K562 (cell line): ENCODE measurements around the gene PRPF8. TPM values are rescaled to one million over a fixed set of nuclear protein-coding genes. Genes with fewer than 3 reads are reported as not detected.

Experiments
- CAMTA2 ChIP-seq: fragments of 250-450 bp; sonication (Bioruptor Pico); conservative IDR thresholded peaks from 2 replicates; pipeline ENCODE4 v1.5.1; 2022
- DNMT1 ChIP-seq: fragments of 450-650 bp; IDR thresholded peaks from 2 replicates; pipeline ENCODE4 v1.6.1; 2016; ENCODE audit warnings: antibody characterized with exemption, mild to moderate bottlenecking
- E2F5 ChIP-seq: sonication (generic); formaldehyde crosslinking; IDR thresholded peaks from 2 replicates; pipeline ENCODE4 v1.8.0; 2022; ENCODE audit warnings: mild to moderate bottlenecking, missing genetic modification reagents
- E2F8 ChIP-seq: fragments of 450-650 bp; IDR thresholded peaks from 2 replicates; pipeline ENCODE4 v1.7.1; 2018; ENCODE audit warnings: mild to moderate bottlenecking, low read depth; ENCODE audit not compliant: partially characterized antibody
- EP400 ChIP-seq: fragments of 450-650 bp; IDR thresholded peaks from 2 replicates; pipeline ENCODE4 v1.6.1; 2017; ENCODE audit warnings: antibody characterized with exemption, mild to moderate bottlenecking, moderate library complexity
- HMBOX1 ChIP-seq: sonication (generic); IDR thresholded peaks from 2 replicates; pipeline ENCODE4 v1.6.1; 2016
- MCM5 ChIP-seq: fragments of 450-650 bp; IDR thresholded peaks from 2 replicates; pipeline ENCODE4 v1.6.1; 2016; ENCODE audit warnings: low read depth
- MYC ChIP-seq, 2 experiments: fragments of 250-450 bp in 1 of 2; sonication (Bioruptor Pico) in 1 of 2; IDR thresholded peaks; 2 replicates each; pipeline versions ENCODE4 v1.5.1 to v1.6.1; 2012 to 2021; ENCODE audit warnings: low read depth in 2 of 2, borderline replicate concordance in 1 of 2, improper control_type of control experiment in 1 of 2, low read length in 1 of 2, mild to moderate bottlenecking in 1 of 2, moderate library complexity in 1 of 2
- PCBP2 ChIP-seq: fragments of 200-400 bp; formaldehyde crosslinking; IDR thresholded peaks from 2 replicates; pipeline ENCODE4 v1.6.1; 2018; ENCODE audit warnings: low read length, low read depth, mild to moderate bottlenecking, moderate library complexity; ENCODE audit not compliant: poor library complexity, severe bottlenecking
- PHB2 ChIP-seq: fragments of 450-650 bp; IDR thresholded peaks from 2 replicates; pipeline ENCODE4 v1.6.1; 2017; ENCODE audit warnings: low read depth
- PHF21A ChIP-seq: fragments of 450-650 bp; IDR thresholded peaks from 2 replicates; pipeline ENCODE4 v1.6.1; 2017; ENCODE audit warnings: low read depth, borderline replicate concordance
- RHOXF2B ChIP-seq: fragments of 250-450 bp; sonication (Bioruptor Pico); conservative IDR thresholded peaks from 2 replicates; pipeline ENCODE4 v1.5.1; 2021
- SMARCE1 ChIP-seq: fragments of 450-650 bp; IDR thresholded peaks from 2 replicates; pipeline ENCODE4 v1.7.1; 2016; ENCODE audit warnings: mild to moderate bottlenecking
- SRSF3 ChIP-seq: fragments of 200-400 bp; formaldehyde crosslinking; IDR thresholded peaks from 2 replicates; pipeline ENCODE4 v1.6.1; 2016; ENCODE audit warnings: mild to moderate bottlenecking, low read length, moderate library complexity; ENCODE audit not compliant: insufficient read depth
- TCF7 ChIP-seq: sonication (generic); IDR thresholded peaks from 2 replicates; pipeline ENCODE4 v1.6.1; 2016; ENCODE audit warnings: antibody characterized with exemption, borderline replicate concordance
- ZNF124 ChIP-seq: sonication (generic); formaldehyde crosslinking; IDR thresholded peaks from 2 replicates; pipeline ENCODE4 v1.8.1; 2022; ENCODE audit warnings: missing genetic modification reagents
- ZNF586 ChIP-seq: fragments of 450-650 bp; formaldehyde crosslinking; conservative IDR thresholded peaks from 2 replicates; pipeline ENCODE4 v1.4.0; 2020; ENCODE audit warnings: mild to moderate bottlenecking, moderate library complexity
- ZNF76 ChIP-seq: fragments of 250-450 bp; sonication (Bioruptor Pico); IDR thresholded peaks from 2 replicates; pipeline ENCODE4 v1.4.0; 2020; ENCODE audit warnings: mild to moderate bottlenecking, moderate library complexity, borderline replicate concordance
- polyA plus RNA-seq, 8 experiments: library from polyadenylated mRNA; depleted of rRNA in 4 of 8; stranded (reverse) in 5 of 8; unstranded in 3 of 8; fragments of >200 nt; fragmentation: Nextera tagmentation in 2 of 8; fragmentation: Illumina TruSeq in 1 of 8; extraction: Ambion mirVana in 2 of 8; extraction: Trizol in 1 of 8; gene quantifications; 2 replicates each; pipeline versions ENCODE4 v1.2.1 to v1.2.3, GENCODE V29; 2011 to 2014; ENCODE audit warnings: inconsistent platforms in 1 of 8, missing spikeins in 1 of 8
- total RNA-seq, 7 experiments: library from RNA; depleted of rRNA in 6 of 7; stranded (reverse); fragments of >200 nt in 6 of 7; fragmentation: Illumina TruSeq in 2 of 7; extraction: Trizol in 2 of 7; gene quantifications; 2 replicates each; pipeline versions ENCODE4 v1.2.1 to v1.2.3, GENCODE V29; 2011 to 2021; ENCODE audit warnings: low replicate concordance in 1 of 7
- TF ChIP-seq, protein P1 (sequence below): conservative IDR thresholded peaks from 2 replicates; pipeline ENCODE4 v1.6.1; 2011; ENCODE audit warnings: low read depth, mild to moderate bottlenecking, low read length; ENCODE audit not compliant: control insufficient read depth
- TF ChIP-seq, protein P2 (sequence below): fragments of 250-450 bp; sonication (Bioruptor Pico); IDR thresholded peaks from 2 replicates; pipeline ENCODE4 v1.8.0; 2021; ENCODE audit warnings: moderate library complexity, mild to moderate bottlenecking, inconsistent platforms

The PRPF8 gene
- total and polyA plus RNA-seq, 9 of the 15 experiments (the other 6 are each of a cell fraction or from before 2014, with no cell fraction given) = 64.3 to 294 (median 85.9) TPM

DNA sequence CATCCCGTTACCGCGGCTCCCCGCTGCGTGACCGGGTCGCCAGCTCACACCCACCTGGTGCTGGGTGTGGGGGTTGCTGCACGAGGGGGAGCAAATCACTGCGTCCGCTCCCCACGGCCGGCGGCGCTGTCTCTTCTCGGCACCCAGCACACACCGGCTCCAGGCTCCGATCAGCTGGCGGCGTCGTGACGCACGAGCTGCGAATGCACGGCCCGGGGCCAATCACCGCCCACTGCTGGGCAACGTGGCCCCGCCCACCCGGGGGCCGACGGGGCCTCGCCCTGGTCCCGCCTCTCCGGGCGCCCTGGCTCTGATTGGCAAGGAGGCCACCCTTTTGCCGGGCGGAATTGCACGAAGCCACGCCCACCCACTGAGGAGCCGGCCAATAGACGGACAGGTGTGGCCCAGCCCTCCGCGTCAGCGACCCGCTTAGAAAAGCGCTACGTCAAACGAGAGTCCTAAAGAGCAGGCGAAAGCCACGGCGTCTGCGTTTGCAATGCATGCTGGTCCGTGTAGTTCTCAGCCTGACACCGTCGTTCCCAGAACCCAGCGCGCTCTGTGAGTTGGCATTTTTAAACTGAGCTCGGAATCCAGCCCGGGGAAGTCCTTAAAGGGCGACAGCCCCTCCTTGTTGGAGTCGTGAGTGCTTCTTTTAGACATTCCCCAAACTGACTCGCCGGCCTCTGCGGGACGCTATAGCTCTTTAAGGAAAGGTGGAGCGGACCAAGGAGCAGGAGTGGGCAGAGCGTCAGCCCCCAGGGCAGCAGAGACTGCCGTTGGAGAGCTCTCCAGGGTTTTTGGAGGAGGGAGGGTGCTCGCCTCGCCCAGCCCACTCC, 31.6 kb upstream of the PRPF8 start (continued):
- no peak for TF ChIP-seq ZNF76 (CRISPR knock-in tag)
- 0 out of 2 replicates have a peak, but pooled peaks have one; percentile 56 for TF ChIP-seq SRSF3
- TF ChIP-seq ZNF124 = no peak
- TF ChIP-seq ZNF586 (CRISPR knock-in tag) = no peak
- no peak for TF ChIP-seq EP400
- TF ChIP-seq E2F5 (CRISPR knock-in tag) = no peak
- TF ChIP-seq, protein P1, sequence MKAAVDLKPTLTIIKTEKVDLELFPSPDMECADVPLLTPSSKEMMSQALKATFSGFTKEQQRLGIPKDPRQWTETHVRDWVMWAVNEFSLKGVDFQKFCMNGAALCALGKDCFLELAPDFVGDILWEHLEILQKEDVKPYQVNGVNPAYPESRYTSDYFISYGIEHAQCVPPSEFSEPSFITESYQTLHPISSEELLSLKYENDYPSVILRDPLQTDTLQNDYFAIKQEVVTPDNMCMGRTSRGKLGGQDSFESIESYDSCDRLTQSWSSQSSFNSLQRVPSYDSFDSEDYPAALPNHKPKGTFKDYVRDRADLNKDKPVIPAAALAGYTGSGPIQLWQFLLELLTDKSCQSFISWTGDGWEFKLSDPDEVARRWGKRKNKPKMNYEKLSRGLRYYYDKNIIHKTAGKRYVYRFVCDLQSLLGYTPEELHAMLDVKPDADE = peak; percentile 76
- TF ChIP-seq CAMTA2 = no peak
- TF ChIP-seq, protein P2, sequence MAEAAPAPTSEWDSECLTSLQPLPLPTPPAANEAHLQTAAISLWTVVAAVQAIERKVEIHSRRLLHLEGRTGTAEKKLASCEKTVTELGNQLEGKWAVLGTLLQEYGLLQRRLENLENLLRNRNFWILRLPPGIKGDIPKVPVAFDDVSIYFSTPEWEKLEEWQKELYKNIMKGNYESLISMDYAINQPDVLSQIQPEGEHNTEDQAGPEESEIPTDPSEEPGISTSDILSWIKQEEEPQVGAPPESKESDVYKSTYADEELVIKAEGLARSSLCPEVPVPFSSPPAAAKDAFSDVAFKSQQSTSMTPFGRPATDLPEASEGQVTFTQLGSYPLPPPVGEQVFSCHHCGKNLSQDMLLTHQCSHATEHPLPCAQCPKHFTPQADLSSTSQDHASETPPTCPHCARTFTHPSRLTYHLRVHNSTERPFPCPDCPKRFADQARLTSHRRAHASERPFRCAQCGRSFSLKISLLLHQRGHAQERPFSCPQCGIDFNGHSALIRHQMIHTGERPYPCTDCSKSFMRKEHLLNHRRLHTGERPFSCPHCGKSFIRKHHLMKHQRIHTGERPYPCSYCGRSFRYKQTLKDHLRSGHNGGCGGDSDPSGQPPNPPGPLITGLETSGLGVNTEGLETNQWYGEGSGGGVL (CRISPR knock-in tag) = no peak
- no peak for TF ChIP-seq HMBOX1
- no peak for TF ChIP-seq PHB2
- no peak for TF ChIP-seq E2F8
- TF ChIP-seq TCF7 = no peak
- no peak for TF ChIP-seq MCM5
- no peak for TF ChIP-seq RHOXF2B (CRISPR knock-in tag)
- TF ChIP-seq SMARCE1 = no peak
- no peak for TF ChIP-seq DNMT1
- peak; percentile 91; the same call in 1 of the 2 replicates for TF ChIP-seq PHF21A
- TF ChIP-seq MYC (IDR thresholded peaks at IDR 0.05; ENCODE audit: low read depth, low read length) = no peak; the same call in 1 of the 2 replicates
- no peak for TF ChIP-seq MYC (CRISPR knock-in tag; IDR thresholded peaks at IDR 0.05; ENCODE audit: borderline replicate concordance, low read depth)
- no peak for TF ChIP-seq PCBP2
